Neuron (in vitro differentiated cells): ENCODE measurements around the gene FCRLA.
"Not testable (repeated sequence)": the region's sequence is repeated elsewhere in the genome, so short reads cannot be mapped to it uniquely, and the experiment has no call there.

Experiments used
- H2AFZ ChIP-seq: one replicate; pipeline ENCODE4 v1.6.1; 2013; ENCODE audit warnings: low read depth, mild to moderate bottlenecking, inconsistent platforms, low read length, moderate library complexity
- H3K27me3 ChIP-seq: one replicate; pipeline ENCODE4 v1.6.1; 2013; ENCODE audit warnings: low read length; ENCODE audit not compliant: insufficient read depth
- H3K36me3 ChIP-seq: one replicate; pipeline ENCODE4 v1.6.1; 2013; ENCODE audit warnings: low read length; ENCODE audit not compliant: insufficient read depth
- H3K4me1 ChIP-seq: one replicate; pipeline ENCODE4 v1.6.1; 2013; ENCODE audit warnings: low read length; ENCODE audit not compliant: insufficient read depth
- H3K4me3 ChIP-seq: 2 replicates; pipeline ENCODE4 v1.5.1; 2013; ENCODE audit warnings: mild to moderate bottlenecking, low read length, moderate library complexity
- H3K9me3 ChIP-seq: one replicate; pipeline ENCODE4 v1.6.1; 2013; ENCODE audit warnings: low read length

The FCRLA gene

GRCh38 chr1:161678500-161678899 is 28.5 kb upstream of the FCRLA start:
- H2AFZ ChIP-seq = no peak overlapping the region
- peaks cover 19% of the 10 kb centered on the region for H3K27me3 ChIP-seq
- H3K4me1 ChIP-seq = no peaks in the 10 kb centered on the region
- H3K9me3 ChIP-seq = no peaks in the 10 kb centered on the region
- no peak overlapping the region for H3K4me3 ChIP-seq
- no peaks in the 10 kb centered on the region for H3K36me3 ChIP-seq

GRCh38 chr1:161681879-161682278 is 25.1 kb upstream of the FCRLA start:
- Histone ChIP-seq H3K4me3 (no peak overlapping the region), H3K27me3 (peaks cover 17% of the 10 kb centered on the region), H3K9me3 (no peaks in the 10 kb centered on the region), H2AFZ (no peak overlapping the region), H3K36me3 (no peaks in the 10 kb centered on the region), H3K4me1 (no peaks in the 10 kb centered on the region)

- Histone ChIP-seq H3K27me3 (peaks cover 6% of the 10 kb centered on the region), H3K4me1 (no peaks in the 10 kb centered on the region), H3K9me3 (no peaks in the 10 kb centered on the region), H2AFZ (no peak overlapping the region), H3K4me3 (no peak overlapping the region), H3K36me3 (no peaks in the 10 kb centered on the region)
Measured at GRCh38 chr1:161688946-161689345, 18.1 kb upstream of the FCRLA start.

DNA sequence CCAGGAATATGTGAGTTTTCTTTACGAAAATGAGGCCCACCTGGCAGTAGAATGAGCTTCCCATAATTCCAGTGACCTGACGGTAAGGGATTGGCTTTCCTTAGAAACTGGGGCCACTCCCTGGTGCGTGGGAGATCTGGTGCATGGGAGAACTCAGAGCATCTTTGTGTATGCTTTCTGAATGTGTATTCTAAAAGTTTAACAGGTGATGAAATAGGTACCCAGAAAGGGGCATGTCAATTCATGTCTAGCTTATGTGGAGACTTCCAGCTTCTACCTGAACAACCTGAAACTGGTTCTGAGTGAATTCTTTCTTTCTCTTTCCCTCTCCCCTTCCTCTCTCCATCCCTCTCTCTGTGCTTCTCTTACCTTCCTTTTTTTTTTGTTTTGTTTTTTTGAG is 15.2 kb upstream of the FCRLA start:
- no peaks in the 10 kb centered on the region for H3K36me3 ChIP-seq
- no peaks in the 10 kb centered on the region for H3K4me1 ChIP-seq
- no peak overlapping the region for H3K4me3 ChIP-seq
- H3K9me3 ChIP-seq = no peaks in the 10 kb centered on the region
- H2AFZ ChIP-seq = no peak overlapping the region
- no peaks in the 10 kb centered on the region for H3K27me3 ChIP-seq

GRCh38 chr1:161693020-161693712 is 13.9 kb upstream of the FCRLA start:
- not testable (repeated sequence) for H3K4me1 ChIP-seq, H2AFZ ChIP-seq, H3K9me3 ChIP-seq, H3K4me3 ChIP-seq, H3K36me3 ChIP-seq, H3K27me3 ChIP-seq

DNA sequence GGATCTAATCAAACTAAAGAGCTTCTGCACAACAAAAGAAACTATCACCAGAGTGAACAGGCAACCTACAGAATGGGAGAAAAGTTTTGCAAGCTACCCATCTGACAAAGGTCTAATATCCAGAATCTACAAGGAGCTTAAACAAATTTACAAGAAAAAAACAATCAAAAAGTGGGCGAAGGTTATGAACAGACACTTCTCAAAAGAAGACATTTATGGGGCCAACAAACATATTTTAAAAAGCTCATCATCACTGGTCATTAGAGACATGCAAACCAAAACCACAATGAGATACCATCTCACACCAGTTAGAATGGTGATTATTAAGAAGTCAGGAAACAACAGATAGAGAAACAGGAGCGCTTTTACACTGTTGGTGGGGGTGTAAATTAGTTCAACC is 8.7 kb upstream of the FCRLA start:
- not testable (repeated sequence) for H3K36me3 ChIP-seq, H3K27me3 ChIP-seq, H2AFZ ChIP-seq

GRCh38 chr1:161702250-161702649 is 4.8 kb upstream of the FCRLA start:
- H2AFZ ChIP-seq = no peak overlapping the region
- no peaks in the 10 kb centered on the region for H3K36me3 ChIP-seq
- no peaks in the 10 kb centered on the region for H3K27me3 ChIP-seq
- H3K9me3 ChIP-seq = no peaks in the 10 kb centered on the region
- no peaks in the 10 kb centered on the region for H3K4me1 ChIP-seq
- no peak overlapping the region for H3K4me3 ChIP-seq

More for the DNA sequence above, 8.7 kb upstream of the FCRLA start:
- H3K4me3 ChIP-seq, H3K4me1 ChIP-seq, H3K9me3 ChIP-seq: not testable (repeated sequence)

DNA sequence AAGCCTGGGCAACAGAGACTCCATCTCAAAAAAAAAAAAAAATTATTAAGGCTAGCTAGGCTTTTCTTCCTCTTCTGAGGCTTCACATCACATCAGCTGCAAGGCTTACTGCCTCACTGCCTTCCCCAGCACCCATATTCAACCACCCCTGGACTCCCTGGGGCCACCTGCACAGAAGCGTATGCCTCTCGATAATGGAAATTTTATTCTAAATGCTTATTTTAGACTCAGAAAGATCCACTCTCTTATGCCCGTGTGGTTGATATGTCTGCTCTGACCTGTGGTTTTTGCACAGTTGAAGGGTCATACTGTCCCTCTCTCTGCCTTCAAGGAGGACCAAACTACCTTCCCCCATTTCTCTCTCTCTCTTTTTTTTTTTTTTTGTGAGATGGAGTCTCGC is 1.5 kb upstream of the FCRLA start:
- Histone ChIP-seq H3K27me3 (peaks cover 4% of the 10 kb centered on the region), H3K9me3 (no peaks in the 10 kb centered on the region), H3K4me3 (no peak overlapping the region), H3K4me1 (no peaks in the 10 kb centered on the region), H2AFZ (no peak overlapping the region), H3K36me3 (no peaks in the 10 kb centered on the region)

DNA sequence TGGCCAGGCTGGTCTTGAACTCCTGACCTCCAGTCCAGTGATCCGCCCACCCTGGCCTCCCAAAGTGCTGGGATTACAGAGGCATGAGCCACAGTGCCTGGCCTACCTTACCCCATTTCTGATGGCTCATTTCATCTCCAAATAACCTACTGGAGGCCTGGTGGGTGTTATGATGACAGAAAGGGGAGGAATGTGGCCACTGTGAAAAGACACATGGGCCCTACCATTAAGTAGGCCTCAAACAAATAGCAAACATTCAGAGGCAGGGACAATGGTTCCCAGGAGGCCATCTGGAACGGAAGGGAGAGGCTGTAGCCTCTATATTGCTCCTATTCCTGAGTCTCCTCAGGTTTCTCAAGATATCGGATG is 932 bp upstream of the FCRLA start:
- H3K4me3 ChIP-seq = no peak overlapping the region
- no peak overlapping the region for H2AFZ ChIP-seq
- H3K4me1 ChIP-seq = no peaks in the 10 kb centered on the region
- peaks cover 9% of the 10 kb centered on the region for H3K27me3 ChIP-seq
- no peaks in the 10 kb centered on the region for H3K9me3 ChIP-seq
- H3K36me3 ChIP-seq = no peaks in the 10 kb centered on the region

GRCh38 chr1:161707503-161707902 is 474 bp downstream of the FCRLA start:
- H3K9me3 ChIP-seq = no peaks in the 10 kb centered on the region
- H3K4me1 ChIP-seq = no peaks in the 10 kb centered on the region
- H3K27me3 ChIP-seq = peaks cover 22% of the 10 kb centered on the region
- H3K4me3 ChIP-seq = no peak overlapping the region
- H3K36me3 ChIP-seq = no peaks in the 10 kb centered on the region
- no peak overlapping the region for H2AFZ ChIP-seq

GRCh38 chr1:161709373-161709772 is 2.3 kb downstream of the FCRLA start:
- Histone ChIP-seq H3K9me3 (no peaks in the 10 kb centered on the region), H3K4me1 (no peaks in the 10 kb centered on the region), H2AFZ (no peak overlapping the region), H3K27me3 (peaks cover 22% of the 10 kb centered on the region), H3K36me3 (no peaks in the 10 kb centered on the region), H3K4me3 (no peak overlapping the region)

DNA sequence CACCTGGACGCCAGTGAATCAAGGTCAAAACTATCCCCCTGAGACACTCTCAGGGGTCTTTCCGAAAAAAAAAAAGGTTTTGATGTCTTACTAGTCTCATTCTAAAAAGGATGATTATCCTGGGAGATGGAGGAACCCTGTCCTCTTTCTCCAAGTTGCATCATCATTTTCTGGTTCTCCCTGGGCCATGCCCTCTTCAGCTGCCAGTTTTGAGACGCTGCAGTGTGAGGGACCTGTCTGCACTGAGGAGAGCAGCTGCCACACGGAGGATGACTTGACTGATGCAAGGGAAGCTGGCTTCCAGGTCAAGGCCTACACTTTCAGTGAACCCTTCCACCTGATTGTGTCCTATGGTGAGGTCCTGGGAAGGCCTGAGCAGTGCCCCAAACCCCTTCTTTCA is 3.5 kb downstream of the FCRLA start:
- Histone ChIP-seq H3K36me3 (no peaks in the 10 kb centered on the region), H3K27me3 (peaks cover 22% of the 10 kb centered on the region), H3K4me1 (no peaks in the 10 kb centered on the region), H3K4me3 (no peak overlapping the region), H2AFZ (no peak overlapping the region), H3K9me3 (no peaks in the 10 kb centered on the region)

- Histone ChIP-seq H2AFZ (no peak overlapping the region), H3K9me3 (no peaks in the 10 kb centered on the region), H3K36me3 (no peaks in the 10 kb centered on the region), H3K27me3 (peaks cover 22% of the 10 kb centered on the region), H3K4me1 (no peaks in the 10 kb centered on the region), H3K4me3 (no peak overlapping the region)
Measured at GRCh38 chr1:161718559-161719324, 11.7 kb downstream of the FCRLA start.

- Histone ChIP-seq H3K4me1 (no peaks in the 10 kb centered on the region), H3K4me3 (no peak overlapping the region), H3K36me3 (no peaks in the 10 kb centered on the region), H2AFZ (no peak overlapping the region), H3K9me3 (no peaks in the 10 kb centered on the region), H3K27me3 (peaks cover 22% of the 10 kb centered on the region)
Measured at GRCh38 chr1:161719325-161719611, 12.2 kb downstream of the FCRLA start.
